ENCODE results near the gene TTLL11.

TTLL11 gene

DNA sequence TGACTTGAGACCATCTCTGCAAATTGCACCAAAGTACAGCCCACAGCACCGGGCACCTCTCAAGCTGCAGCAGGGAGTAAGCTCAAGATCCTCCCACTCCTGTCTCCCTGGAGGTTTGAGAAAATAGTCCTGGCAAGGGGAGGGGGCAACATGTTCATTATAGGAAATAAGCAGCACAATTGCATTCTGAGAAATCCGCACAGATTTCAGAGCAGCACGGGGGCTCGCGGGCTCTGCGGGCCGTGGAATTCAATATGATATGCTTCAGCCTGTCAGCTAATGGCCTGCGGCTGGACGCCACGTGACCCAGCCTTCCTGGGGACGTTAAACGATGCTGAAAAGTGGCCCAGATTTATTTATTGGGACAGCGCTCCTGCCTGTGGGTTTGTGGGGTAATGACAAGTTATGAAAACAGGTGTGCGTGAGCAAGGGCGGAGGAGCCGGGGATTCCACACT lies 285.3 kb downstream of the TTLL11 start:
- Histone ChIP-seq H3K9me2 (replicated peaks; ENCODE audit: low read depth, low read length) (no peaks in the 10 kb centered on the region), H3K79me2 (ENCODE audit: insufficient read depth, low read length) (no peaks in the 10 kb centered on the region), H4K20me1 (ENCODE audit: insufficient read depth, low read length, poor library complexity, severe bottlenecking) (no peaks in the 10 kb centered on the region), H3K4me1 (ENCODE audit: insufficient read depth, low read length, poor library complexity, severe bottlenecking) (no peaks in the 10 kb centered on the region), H2AFZ (ENCODE audit: low read length) (no peak overlapping the region), H3K36me3 (ENCODE audit: insufficient read depth, low read length) (no peaks in the 10 kb centered on the region), H3K4me2 (ENCODE audit: low read depth, low read length, poor library complexity, severe bottlenecking) (no peak overlapping the region), H3F3A (ENCODE audit: low read depth) (no peaks in the 10 kb centered on the region), H3K4me3 (ENCODE audit: low read length, poor library complexity, severe bottlenecking) (no peak overlapping the region), H3K27me3 (ENCODE audit: insufficient read depth, low read length, poor library complexity, severe bottlenecking) (no peaks in the 10 kb centered on the region), H3K9me3 (ENCODE audit: insufficient read depth, low read depth, low read length) (peaks cover 4% of the 10 kb centered on the region; the same call in 1 of the 2 replicates), H3K9ac (ENCODE audit: low read depth, low read length, poor library complexity, severe bottlenecking) (no peak overlapping the region)
- TF ChIP-seq, protein P1, sequence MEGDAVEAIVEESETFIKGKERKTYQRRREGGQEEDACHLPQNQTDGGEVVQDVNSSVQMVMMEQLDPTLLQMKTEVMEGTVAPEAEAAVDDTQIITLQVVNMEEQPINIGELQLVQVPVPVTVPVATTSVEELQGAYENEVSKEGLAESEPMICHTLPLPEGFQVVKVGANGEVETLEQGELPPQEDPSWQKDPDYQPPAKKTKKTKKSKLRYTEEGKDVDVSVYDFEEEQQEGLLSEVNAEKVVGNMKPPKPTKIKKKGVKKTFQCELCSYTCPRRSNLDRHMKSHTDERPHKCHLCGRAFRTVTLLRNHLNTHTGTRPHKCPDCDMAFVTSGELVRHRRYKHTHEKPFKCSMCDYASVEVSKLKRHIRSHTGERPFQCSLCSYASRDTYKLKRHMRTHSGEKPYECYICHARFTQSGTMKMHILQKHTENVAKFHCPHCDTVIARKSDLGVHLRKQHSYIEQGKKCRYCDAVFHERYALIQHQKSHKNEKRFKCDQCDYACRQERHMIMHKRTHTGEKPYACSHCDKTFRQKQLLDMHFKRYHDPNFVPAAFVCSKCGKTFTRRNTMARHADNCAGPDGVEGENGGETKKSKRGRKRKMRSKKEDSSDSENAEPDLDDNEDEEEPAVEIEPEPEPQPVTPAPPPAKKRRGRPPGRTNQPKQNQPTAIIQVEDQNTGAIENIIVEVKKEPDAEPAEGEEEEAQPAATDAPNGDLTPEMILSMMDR (conservative IDR thresholded peaks at IDR 0.05; ENCODE audit: low read length), result no peak
- TF ChIP-seq EZH2phosphoT487 (IDR thresholded peaks at IDR 0.05; ENCODE audit: borderline replicate concordance), result no peak

DNA sequence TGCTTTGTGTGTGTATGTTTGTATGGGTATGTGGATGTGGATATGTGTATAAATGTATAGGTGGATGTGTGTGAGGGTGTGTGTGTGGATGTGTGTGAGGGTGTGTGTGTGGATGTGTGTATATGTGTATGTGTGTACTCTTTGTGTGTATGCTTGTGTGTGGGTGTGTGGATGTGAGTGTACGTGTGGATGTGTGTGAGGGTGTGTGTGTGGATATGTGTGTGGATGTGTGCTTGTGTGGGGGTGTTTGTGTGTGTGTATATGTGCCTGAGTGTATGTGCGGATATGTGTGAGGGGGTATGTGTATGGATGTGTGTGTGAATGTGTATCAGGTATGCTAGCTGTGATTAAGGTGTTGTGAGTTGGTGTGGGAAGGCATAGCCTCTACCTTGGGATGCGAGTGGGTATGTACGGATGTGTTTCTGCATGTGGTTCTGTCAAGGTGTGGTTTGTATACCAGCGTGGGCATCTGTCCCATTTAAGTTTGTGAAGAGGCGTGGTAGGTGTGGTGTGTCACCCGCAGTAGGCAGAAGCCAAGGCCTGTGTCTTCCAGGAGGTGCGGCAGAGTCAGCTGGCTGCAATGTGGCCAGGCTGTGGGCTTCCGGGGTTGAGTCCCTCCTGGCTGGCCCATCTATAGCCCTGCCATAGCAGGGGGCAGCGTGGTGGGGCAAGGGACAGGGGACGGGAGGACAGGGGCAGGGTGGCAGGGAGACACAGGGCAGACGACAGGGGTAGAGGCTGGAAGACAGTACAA lies 285.9 kb downstream of the TTLL11 start:
- H3K27me3 ChIP-seq (ENCODE audit: insufficient read depth, low read length, poor library complexity, severe bottlenecking), result no peaks in the 10 kb centered on the region
- peaks cover 4% of the 10 kb centered on the region; the same call in 1 of the 2 replicates for H3K9me3 ChIP-seq (ENCODE audit: insufficient read depth, low read depth, low read length)
- no peaks in the 10 kb centered on the region for H3K79me2 ChIP-seq (ENCODE audit: insufficient read depth, low read length)
- no peaks in the 10 kb centered on the region for H3K9me2 ChIP-seq (replicated peaks; ENCODE audit: low read depth, low read length)
- no peaks in the 10 kb centered on the region for H4K20me1 ChIP-seq (ENCODE audit: insufficient read depth, low read length, poor library complexity, severe bottlenecking)
- no peaks in the 10 kb centered on the region for H3K4me1 ChIP-seq (ENCODE audit: insufficient read depth, low read length, poor library complexity, severe bottlenecking)
- H3K4me2 ChIP-seq (ENCODE audit: low read depth, low read length, poor library complexity, severe bottlenecking), result no peak overlapping the region
- no peaks in the 10 kb centered on the region for H3K36me3 ChIP-seq (ENCODE audit: insufficient read depth, low read length)
- H3K4me3 ChIP-seq (ENCODE audit: low read length, poor library complexity, severe bottlenecking), result no peak overlapping the region
- TF ChIP-seq EZH2phosphoT487 (IDR thresholded peaks at IDR 0.05; ENCODE audit: borderline replicate concordance), result no peak
- TF ChIP-seq, protein P1 (conservative IDR thresholded peaks at IDR 0.05; ENCODE audit: low read length), result no peak
- H2AFZ ChIP-seq (ENCODE audit: low read length), result no peak overlapping the region
- H3K9ac ChIP-seq (ENCODE audit: low read depth, low read length, poor library complexity, severe bottlenecking), result no peak overlapping the region
- H3F3A ChIP-seq (ENCODE audit: low read depth), result no peaks in the 10 kb centered on the region

DNA sequence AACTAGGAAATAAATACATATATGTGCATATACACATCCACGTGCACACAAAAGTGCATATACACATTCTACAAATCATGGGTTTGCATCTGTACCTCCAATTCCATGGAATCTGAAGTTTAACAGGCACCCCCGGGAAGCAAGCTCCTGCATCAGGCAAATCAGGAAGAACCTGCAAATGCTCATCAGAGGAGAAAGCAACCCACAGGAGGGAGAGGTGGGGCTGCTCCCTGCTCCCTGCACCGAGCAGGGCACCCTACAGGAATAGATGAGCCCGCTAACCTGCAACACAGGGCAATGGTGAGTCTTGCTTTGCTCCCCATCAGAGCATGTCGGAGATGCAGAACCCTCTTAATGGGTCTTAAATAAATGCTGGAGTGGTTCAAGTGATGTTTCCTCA lies 290.4 kb downstream of the TTLL11 start:
- Histone ChIP-seq H2AFZ (ENCODE audit: low read length) (no peak overlapping the region), H3K27me3 (ENCODE audit: insufficient read depth, low read length, poor library complexity, severe bottlenecking) (no peaks in the 10 kb centered on the region), H3F3A (ENCODE audit: low read depth) (no peaks in the 10 kb centered on the region), H3K79me2 (ENCODE audit: insufficient read depth, low read length) (no peaks in the 10 kb centered on the region), H3K4me2 (ENCODE audit: low read depth, low read length, poor library complexity, severe bottlenecking) (no peak overlapping the region), H3K9ac (ENCODE audit: low read depth, low read length, poor library complexity, severe bottlenecking) (no peak overlapping the region), H4K20me1 (ENCODE audit: insufficient read depth, low read length, poor library complexity, severe bottlenecking) (no peaks in the 10 kb centered on the region), H3K9me3 (ENCODE audit: insufficient read depth, low read depth, low read length) (peaks cover 4% of the 10 kb centered on the region; the same call in 1 of the 2 replicates), H3K9me2 (replicated peaks; ENCODE audit: low read depth, low read length) (no peaks in the 10 kb centered on the region), H3K4me1 (ENCODE audit: insufficient read depth, low read length, poor library complexity, severe bottlenecking) (no peaks in the 10 kb centered on the region), H3K4me3 (ENCODE audit: low read length, poor library complexity, severe bottlenecking) (no peak overlapping the region), H3K36me3 (ENCODE audit: insufficient read depth, low read length) (no peaks in the 10 kb centered on the region)
- TF ChIP-seq, protein P1 (conservative IDR thresholded peaks at IDR 0.05; ENCODE audit: low read length), result no peak
- no peak for TF ChIP-seq EZH2phosphoT487 (IDR thresholded peaks at IDR 0.05; ENCODE audit: borderline replicate concordance)

Data from Loucy (cell line).